Measurements from ENCODE around the gene SLC22A12. TPM values are rescaled to one million over a fixed set of nuclear protein-coding genes. Genes with fewer than 3 reads are reported as not detected.

Gene SLC22A12
- total RNA-seq = not detected in 2 replicates

GRCh38 chr11:64590763-64591221, at the start of gene SLC22A12:
TSS of gene SLC22A12 (plus strand) at chr11:64591220. CDS start at chr11:64591557, 337 bp downstream.

Other genes starting within 250 kb of the SLC22A12 start
- 40.9 and 46.9 TPM in 2 replicates for gene RPS6KA4, start 232.1 kb upstream of the SLC22A12 start, total RNA-seq
- gene SLC22A11, start 35.3 kb upstream of the SLC22A12 start, total RNA-seq = not detected in 2 replicates
- gene NRXN2, start 132.0 kb downstream of the SLC22A12 start, total RNA-seq = under 0.01 and 0.09 TPM in 2 replicates
- 0.81 and 2.6 TPM in 2 replicates for gene RASGRP2, start 152.9 kb downstream of the SLC22A12 start, total RNA-seq
- 0.36 and 0.38 TPM in 2 replicates for gene PYGM, start 168.8 kb downstream of the SLC22A12 start, total RNA-seq
- 65.3 and 107 TPM in 2 replicates for gene SF1, start 187.3 kb downstream of the SLC22A12 start, total RNA-seq
- gene MAP4K2, start 212.0 kb downstream of the SLC22A12 start, total RNA-seq = 26.5 and 28.4 TPM in 2 replicates
- 15.1 and 19.8 TPM in 2 replicates for gene MEN1, start 219.3 kb downstream of the SLC22A12 start, total RNA-seq